GM18505 (cell line): ENCODE results near the gene KDELR1.
A peak's percentile ranks its signal among the peaks of the same experiment; 100 is the strongest.

Experiments used
- ATAC-seq: cut with Tn5 transposase; IDR thresholded peaks from one replicate; pipeline ENCODE4 v1.9.1; 2021; ENCODE audit not compliant: unreplicated experiment
- POLR2A ChIP-seq: IDR thresholded peaks from 4 replicates; pipeline ENCODE4 v1.6.1; 2011; ENCODE audit warnings: borderline replicate concordance; ENCODE audit not compliant: insufficient read depth, insufficient read length; ENCODE audit errors: extremely low read depth

The KDELR1 gene

GRCh38 chr19:48405850-48406249, 14.5 kb upstream of the KDELR1 start:
- TF ChIP-seq POLR2A: no peak
- no peak for ATAC-seq

GRCh38 chr19:48405010-48405659, 13.8 kb upstream of the KDELR1 start:
- TF ChIP-seq POLR2A: no peak
- no peak for ATAC-seq

GRCh38 chr19:48403606-48404005, 12.3 kb upstream of the KDELR1 start:
- ATAC-seq: no peak
- TF ChIP-seq POLR2A: no peak

- TF ChIP-seq POLR2A: no peak
- no peak for ATAC-seq
Observed at GRCh38 chr19:48401287-48401686, 9.9 kb upstream of the KDELR1 start.

- ATAC-seq: no peak
- no peak for TF ChIP-seq POLR2A
Observed at GRCh38 chr19:48400018-48400742, 8.8 kb upstream of the KDELR1 start.

GRCh38 chr19:48398375-48399235, 7.3 kb upstream of the KDELR1 start:
- peak; percentile 52 for TF ChIP-seq POLR2A
- no peak for ATAC-seq

GRCh38 chr19:48398102-48398374, 6.7 kb upstream of the KDELR1 start:
- no peak for ATAC-seq
- TF ChIP-seq POLR2A: no peak

GRCh38 chr19:48397263-48398101, 6.1 kb upstream of the KDELR1 start:
- no peak for TF ChIP-seq POLR2A
- ATAC-seq: no peak

GRCh38 chr19:48396824-48397176, 5.4 kb upstream of the KDELR1 start:
- ATAC-seq: no peak
- TF ChIP-seq POLR2A: no peak

- ATAC-seq: no peak
- no peak for TF ChIP-seq POLR2A
Observed at GRCh38 chr19:48396016-48396823, 4.9 kb upstream of the KDELR1 start.

- TF ChIP-seq POLR2A: no peak
- no peak for ATAC-seq
Observed at GRCh38 chr19:48395499-48395898, 4.1 kb upstream of the KDELR1 start.

- ATAC-seq: no peak
- TF ChIP-seq POLR2A: no peak
Observed at GRCh38 chr19:48395170-48395455, 3.8 kb upstream of the KDELR1 start.
